NCI-H226 (cell line): ENCODE results near the gene REX1BD.
A peak's percentile ranks its signal among the peaks of the same experiment; 100 is the strongest.
"Not testable (repeated sequence)": the region's sequence is repeated elsewhere in the genome, so short reads cannot be mapped to it uniquely, and the experiment has no call there.

Source experiments
- DNase-seq: peaks from one replicate; pipeline ENCODE4 v3.0.0-alpha.2; 2015

Gene REX1BD

DNA sequence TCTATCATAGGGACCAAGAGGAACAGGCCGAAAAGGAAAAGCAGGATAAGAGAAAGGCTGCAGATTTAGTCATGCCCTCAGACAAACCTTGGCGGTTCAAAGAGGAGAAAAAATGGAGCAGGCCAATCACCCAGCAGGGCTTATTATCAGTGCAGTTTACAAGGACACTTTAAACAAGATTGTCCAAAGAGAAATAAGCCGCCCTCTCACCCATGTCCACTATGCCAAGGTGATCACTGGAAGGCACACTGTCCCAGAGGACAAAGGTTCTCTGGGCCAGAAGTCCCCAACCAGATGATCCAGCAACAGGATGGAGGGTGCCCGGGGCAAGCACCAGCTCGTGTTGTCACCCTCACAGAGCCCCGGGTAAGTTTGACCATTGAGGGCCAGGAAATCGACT, 8.3 kb upstream of the REX1BD start:
- DNase-seq: no peak

DNA sequence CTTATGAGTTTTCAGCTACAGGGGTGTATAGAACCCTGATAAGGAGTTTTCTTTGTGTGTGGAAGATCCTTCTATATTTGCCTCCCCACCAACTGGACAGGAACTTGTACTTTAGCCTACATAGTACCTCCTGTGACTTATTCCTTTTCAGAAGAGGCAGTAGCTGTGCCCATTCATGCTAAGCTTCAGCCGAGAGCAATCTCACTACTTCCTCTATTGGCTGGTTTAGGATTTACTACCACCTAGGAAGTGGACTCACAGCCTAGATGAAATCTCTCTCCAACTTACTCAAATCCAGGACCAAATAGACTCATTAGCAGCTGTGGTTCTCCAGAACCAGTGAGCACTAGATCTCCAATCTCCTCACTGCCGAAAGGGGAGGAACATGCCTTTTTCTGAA, 2.3 kb upstream of the REX1BD start:
- no peak for DNase-seq

DNA sequence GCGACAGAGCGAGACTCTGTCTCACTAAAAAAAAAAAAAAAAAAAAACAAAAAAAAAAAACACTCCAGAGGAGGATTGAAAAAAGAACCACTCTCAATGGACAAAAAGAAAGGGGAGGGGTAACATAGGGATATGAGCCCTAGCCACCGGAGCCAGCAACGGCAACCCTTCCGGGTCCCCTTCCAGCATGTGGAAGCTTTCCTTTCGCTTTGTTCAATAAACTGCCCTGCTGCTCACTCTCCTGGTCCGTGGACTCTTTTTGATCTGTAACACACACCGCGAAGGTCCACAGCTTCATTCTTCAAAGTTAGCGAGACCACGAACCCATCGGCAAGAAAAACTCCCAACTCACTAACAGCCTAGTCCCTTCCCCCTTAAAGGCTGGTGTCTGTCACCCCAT, 1.0 kb upstream of the REX1BD start:
- no peak for DNase-seq

DNA sequence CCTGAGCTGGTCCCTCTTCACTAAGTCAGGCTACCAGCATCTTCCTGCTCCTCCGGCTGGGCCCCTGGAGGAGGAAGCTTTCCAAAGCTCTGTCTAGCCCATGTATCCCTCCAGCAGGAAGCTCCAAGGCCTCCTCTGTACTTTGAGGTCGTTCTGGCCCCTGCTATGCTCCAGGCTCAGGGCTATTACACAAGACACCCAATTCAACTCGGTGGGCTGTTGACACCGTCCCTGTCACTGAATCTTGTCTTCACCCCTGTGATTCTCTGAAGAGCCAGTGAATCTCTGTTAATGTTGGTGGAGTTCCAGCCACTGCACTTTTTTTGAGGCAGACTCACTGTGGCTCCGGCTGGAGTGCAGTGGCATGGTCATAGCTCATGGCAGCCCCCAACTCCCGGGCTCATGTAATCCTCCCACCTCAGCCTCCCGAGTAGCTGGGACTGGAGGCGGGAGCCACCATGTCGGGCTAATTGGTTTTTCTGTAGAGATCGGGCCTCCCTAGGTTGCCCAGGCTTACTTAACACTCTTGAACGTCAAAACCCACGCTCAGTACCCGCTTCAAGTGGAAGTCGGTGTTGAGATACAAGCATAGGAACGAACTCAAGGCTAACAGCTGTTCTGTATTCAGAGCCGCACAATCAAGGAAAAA, 512 bp upstream of the REX1BD start:
- no peak for DNase-seq

DNA sequence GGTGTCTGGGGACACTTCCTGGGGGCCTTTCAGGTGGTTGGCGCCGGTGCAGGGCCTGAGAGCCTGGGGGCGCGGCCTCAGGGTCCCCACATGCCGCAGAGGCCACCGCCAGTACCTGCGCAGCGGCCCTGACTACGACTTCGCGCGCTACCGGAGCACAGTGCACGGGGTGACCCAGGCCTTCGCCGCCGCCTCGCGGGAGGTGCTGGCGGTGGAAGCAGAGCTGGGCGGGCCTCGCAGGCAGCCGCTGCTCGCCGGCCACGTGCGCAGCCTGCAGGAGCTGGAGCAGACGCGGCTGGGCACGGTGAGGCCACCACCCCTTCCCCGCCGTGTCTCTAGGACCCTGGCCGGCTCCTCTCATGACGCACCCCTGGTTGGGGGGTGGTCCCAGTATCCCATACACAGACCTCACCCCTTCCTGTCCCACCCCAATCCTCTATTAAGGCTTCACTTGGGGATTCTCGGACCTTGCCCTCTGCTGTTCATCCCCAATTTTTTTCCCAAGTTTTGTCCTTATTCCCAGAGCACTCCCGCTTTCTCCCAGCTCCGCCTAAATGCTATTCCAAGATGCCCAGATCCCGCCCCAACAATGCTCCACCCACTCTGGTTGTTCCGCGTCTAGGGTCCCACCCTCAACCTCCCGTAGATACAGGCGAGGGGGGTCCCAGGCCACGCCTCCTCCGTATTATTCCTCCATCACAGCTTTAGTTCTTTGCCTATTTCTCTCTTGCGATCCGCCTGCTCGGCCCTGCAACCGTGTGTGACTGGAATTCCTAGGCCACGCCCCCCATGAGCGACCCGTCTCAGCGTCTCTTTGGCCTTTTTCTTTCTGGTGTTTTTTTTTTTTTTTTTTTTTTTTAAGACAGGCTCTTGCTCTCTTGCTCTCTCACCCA, 1.0 kb downstream of the REX1BD start:
- peak; percentile 66 for DNase-seq

DNA sequence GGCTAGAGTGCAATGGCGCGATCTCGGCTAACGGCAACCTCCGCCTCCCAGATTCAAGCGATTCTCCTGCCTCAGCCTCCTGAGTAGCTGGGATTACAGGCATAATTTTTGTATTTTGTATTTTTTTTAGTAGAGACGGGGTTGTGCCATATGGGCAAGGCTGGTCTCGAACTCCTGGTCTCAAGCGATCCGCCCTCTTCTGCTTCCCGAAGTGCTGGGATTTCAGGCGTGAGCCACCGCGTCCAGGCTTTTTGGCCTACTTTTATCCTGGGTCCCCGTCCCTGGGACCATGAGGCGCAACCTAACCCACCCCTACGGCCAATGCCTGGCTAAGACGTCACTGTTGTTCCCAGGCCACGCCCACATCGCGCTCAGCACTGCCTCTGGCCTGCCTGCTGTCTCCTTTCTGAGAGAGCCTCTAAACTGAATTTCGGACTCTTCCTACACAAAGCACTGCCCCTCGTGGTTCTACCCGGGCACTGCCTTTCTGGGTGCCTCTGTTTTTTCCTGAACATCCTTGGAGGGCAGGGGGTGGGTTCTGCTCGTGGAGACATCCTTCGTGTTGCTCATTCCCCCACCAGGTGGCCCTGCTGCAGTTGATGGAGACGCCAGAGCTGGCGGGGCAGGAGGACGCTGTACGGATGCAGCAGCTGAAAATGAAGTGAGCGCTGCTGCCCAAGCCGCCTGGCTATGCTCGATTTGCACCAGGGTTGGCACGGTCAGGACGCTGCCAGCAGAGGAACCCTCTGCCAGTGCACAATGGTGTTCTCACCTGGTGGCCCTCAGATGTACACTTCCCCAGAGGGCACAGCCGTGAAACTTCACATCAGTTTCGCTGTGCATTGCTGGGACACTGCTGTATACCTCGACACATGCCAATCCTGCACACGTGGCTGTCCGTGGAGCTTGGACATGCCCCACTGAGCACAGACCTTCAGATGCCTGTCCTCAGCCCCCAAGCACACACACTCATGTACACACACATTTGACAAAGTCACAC, 2.0 kb downstream of the REX1BD start:
- peak; percentile 29 for DNase-seq

DNA sequence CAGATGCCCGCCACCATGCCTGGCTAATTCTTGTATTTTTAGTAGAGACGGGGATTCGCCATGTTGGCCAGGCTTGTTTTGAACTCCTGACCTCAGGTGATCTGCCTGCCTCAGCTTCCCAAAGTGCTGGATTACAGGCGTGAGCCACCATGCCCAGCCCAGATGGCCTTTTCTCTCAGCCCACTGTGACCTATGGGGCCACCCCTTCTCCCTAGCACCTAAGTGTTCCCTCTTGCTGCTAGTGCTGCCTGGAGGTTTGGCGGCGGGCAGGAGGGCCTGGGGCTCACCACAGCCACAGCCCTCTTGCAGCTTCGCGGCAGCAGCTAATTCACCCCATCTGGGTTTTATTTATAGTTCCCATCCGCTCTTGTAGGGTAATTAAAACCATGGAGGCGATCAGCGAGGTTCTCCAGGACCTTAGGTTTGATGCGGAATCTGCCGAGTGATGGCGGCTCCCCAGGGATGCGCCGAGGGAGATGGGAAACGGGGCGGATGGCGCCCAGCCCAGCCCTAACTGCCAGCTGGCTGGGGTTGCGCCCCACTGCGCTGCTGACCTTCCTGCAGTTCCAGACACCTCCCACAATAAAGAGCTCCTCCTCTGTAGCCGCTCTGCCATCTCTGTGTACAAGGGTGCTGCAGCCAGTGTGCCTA, 3.3 kb downstream of the REX1BD start:
- DNase-seq: no peak

DNA sequence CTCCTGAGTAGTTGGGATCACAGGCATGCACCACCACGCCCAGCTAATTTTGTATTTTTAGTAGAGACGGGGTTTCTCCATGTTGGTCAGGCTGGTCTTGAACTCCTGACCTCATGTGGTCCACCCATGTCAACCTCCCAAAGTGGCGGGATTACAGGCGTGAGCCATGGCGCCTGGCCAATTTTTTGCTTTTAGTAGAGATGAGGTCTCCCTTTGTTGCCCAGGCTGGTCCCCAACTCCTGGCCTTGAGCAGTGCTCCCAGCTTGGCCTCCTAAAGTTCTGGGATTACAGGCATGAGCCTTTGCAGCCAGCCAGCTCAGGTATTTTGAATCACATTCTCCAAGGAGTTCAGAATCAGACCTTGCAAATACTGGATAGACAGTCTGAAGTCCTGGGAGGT, 4.1 kb downstream of the REX1BD start:
- DNase-seq: not testable (repeated sequence)

DNA sequence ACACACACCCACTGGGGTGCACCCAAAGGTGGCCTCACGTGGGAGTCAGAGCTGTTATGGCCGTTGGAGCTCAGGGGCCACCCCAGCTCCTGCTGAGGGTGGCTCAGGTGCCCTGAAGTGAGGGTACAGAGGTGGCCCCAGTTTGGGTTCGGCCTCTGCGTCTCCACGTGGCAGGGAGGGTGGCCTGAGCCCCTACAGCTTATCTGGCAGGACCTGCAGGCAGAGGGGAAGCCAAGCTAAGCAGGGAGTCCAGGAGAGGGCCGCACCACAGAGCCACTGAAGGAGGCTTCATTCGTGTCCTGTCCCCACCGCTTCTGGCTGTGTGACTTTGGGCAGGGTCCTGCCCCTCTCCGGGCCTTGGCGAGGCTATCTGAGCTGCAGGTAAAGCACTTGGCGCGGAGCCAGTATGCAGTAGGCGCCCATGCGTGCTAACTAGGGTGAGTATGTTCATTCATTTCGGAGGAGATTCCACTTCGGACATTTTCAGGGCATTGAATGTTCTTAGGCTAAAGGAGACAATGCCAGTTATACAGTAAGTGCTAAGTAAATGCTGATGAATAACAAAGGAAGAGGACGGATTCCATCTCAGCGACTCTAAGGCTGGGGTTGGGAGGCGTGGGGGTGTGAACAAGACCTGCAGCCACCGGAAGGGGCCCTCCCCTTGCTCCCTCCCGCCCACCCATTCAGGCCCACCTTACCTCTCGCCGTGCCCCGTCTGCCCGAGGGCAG, 4.9 kb downstream of the REX1BD start:
- DNase-seq: no peak

DNA sequence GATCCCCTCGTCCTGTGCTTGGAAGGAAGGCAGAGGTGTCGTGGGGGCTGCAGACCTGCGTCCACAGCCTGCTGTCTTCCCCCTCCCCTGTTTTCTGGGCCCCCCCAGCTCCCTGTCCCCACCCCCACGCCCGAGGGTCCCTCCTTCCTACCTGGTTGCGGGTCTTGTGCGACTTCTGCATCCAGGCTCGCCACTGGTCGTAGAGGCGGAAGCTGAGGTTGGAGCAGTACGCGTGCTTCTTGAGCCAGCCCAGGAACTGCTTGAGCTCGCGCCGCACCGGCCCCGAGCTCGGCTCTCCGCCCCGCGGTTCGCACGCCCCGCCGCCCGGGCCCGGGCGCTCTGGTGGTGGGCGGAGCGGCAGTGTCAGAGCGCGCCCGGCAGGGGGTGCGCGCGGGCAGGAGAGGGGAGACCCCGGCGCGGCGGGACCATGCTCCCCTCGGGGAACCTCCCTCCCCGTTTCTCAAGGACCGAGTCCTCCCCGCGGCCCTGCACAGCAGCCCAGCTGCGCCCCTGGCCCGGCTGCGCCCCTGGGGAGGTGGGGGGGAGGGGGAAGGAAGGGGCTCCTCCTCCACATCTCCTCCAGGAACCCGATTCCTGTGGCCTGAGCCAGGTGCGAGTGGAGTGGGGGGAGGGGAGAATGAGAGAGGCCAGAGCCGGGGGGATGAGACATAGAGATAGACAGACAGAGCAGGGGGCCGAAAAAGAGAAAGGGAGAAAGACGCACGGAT, 5.7 kb downstream of the REX1BD start:
- peak; percentile 73 for DNase-seq

DNA sequence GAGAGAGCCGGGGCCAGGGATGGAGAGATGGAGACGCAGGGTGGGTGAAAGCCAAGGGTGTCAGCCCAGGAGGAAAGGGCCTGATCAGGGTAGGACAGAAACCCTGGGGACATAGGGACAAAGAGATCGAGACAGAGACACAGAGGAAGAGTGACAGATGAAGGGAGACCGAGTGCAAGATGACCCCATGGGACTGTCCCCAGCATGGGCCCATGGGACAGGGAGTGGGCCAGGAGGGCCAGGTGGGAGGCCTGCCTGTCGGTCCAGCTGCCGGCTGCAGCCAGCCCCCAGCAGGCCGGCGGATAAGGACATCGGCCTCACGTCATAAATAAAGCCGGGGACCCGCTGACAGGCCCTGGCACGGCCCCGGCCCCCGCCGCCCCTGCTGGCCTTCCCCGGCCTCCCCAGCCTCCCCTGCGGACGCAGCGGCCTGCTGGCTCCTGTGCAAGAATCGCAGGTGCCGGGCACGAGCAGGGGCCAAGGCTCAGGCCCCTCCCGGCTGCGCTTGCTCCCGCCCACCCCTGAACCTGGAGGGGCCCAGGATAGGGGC, 6.3 kb downstream of the REX1BD start:
- DNase-seq: no peak

DNA sequence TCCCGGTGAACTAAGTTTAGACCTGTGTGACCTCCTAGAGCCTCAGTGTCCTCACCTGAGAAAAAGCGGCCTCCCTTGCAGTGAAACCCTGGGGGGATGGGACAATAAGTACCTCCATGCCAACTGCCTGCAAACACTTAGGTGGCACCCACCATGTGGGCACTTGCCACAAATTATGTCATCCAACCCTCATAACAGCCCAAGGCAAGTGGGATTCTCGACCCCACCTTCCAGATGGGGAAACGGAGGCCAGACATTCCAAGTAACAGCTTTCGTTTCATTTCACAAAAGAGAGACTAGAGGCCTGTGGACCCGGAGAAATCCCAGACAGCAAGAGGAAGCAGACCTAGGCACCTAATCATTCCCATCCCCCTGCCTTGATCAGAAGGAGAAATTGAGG, 6.9 kb downstream of the REX1BD start:
- DNase-seq: no peak

DNA sequence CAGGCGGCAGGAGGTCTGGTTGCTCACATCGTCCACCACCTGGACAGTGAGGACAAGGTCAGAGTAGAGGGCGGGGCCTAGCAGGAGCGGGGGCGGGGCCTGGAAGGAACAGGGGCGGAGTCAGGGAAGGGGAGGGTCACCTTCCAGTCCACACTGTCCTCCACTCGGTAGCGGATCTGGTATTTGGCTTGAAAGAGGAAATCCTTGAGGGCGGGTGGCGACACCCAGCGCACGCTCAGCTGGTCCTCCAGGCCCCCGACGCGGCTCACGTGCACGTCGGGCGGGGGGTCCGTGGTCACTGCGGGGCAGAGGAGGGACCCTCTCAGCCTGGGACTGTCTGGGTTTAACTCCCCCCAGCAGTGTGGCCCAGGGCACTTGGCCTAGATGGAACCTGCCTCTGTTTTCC, 8.2 kb downstream of the REX1BD start:
- DNase-seq: no peak

DNA sequence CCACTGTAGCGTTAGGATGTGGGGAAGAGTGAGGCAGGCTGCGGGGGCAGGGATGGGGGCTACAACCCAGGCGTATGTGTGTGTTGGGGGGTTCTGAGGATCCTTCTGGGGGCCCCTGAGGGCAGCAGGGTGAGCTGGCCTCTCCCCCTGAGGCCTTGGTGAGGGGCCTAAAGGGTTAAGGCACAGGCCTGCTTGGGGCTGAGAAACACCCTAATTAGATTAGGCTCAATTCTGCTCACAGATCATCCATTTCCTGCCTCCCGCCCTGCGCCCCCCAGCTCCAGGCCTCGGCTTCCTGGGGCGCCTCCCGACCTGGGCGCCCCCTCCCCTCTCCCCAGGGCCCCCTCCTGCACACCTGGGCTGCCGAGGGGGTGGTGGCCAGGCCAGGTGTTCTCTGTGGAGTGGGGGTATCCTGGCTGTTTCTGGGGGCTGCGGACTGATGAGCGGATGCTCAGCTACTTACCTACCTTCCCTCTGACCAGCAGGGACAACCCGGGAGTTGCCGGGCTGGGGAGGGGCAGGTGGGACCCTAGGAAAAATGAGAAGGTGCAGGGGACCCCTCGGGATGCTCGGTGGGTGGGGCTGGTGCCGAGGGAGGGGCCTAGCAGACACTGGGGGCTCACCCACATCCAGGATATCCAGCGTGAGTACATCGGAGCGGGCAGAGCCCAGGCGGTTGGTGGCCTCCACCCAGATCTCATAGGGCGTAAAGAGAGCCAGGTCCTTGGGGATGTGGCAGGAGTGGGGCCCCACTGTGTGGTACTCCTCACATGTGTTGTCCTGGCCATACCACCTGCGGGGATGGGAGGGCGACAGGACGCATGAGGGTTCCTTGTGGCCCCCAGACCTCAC, 9.4 kb downstream of the REX1BD start:
- no peak for DNase-seq

DNA sequence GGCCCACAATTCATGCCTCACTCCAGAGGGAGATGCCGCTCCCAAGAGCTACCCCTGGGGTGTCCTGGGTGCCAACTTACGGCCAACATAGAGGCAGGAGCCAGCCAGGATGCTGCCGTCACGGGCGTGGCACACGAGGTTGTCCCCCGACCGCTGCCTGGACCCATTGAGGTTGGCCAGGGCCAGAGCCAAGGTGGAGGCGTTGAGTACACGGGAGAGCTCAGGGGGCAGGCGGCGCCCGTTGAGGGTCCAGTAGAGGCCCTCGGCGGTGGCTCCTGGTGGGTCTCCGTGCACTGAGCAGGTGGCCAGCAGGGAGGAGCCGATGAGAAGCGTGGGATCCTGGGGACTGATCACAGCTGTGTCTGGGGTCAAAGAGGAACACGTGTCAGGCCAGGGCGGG, 10.9 kb downstream of the REX1BD start:
- DNase-seq: no peak

DNA sequence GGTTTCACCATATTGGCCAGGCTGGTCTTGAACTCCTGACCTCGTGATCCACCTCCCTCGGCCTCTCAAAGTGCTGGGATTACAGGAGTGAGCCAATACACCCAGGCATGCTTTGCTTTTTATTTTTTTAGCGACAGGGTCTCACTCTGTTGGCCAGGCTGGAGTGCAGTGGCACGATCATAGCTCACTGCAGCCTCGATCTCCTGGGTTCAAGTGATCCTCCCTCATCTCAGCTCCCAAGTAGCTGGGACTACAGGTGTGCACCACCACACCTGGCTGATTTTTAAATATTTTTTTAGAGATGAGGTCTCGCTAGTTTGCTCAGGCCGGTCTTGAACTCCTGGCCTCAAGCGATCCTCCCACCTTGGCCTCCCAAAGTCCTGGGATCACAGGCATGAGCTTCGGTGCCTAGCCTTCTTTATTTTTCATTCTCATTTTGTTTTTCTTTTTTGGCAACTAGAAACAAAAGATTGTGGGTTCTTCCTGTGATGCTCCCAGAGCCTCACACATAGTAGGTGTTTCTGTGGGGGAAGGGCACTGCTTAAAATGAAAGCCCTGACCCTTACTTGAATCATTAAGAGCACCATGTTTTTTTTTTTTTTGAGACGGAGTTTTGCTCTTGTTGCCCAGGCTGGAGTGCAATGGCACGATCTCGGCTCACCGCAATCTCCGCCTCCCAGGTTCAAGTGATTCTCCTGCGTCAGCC, 12.2 kb downstream of the REX1BD start:
- not testable (repeated sequence) for DNase-seq

DNA sequence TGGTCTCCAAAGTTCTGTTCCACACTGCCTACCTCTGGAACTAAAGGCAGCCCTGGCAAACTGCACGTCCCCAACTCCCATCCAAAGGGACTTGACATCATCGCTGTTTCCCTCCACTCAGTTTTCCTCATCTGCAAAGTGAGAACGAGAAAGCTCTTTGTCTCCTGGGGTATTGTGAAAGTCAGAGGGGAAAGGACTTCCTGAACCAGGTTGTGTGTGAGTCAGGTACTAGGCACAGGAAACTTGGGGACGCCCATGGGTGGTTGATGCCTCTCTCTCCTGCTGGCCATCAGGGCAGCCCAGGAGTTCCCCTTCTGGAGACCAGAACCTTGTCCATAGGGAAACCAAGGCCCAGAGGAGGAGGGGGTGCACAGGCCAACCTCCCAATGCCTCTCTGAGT, 13.3 kb downstream of the REX1BD start:
- no peak for DNase-seq

DNA sequence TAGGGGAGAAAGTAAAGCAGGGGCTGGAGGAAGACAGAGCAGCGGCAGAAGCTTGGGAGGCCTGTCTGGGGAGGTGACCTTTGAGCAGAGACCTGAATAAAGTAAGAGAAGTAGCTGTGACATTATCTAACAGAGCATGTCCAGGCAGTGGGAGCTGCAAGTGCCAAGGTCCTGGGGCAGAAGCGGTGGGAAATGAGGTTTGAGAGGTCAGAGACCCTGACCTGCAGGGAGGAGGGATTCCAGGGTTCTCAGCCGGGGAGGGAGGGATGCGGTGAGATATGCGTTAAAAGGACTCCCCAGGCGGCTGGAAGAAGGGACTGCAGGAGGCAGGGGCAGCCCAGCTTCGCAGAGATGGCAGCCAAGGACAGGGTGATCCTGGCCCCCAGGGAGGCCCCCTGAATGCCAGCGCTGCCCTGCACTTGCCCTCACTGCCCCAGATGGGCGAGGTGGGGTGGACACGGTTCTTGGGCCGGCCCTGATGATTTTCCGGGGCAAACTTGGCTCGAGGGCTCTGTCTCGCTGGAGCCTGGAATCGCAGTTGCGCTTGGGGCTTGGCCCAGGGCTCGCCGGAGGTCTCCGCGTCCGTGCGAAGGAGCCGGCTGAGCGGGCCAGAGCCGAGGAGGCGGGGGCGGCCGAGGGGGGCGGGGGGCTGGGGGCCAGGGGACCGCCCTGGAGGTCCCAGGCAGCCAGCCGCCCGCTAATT, 14.8 kb downstream of the REX1BD start:
- no peak for DNase-seq
